B cell (primary cell): Measurements from ENCODE around the gene RAB7B. TPM values are rescaled to one million over a fixed set of nuclear protein-coding genes. Genes with fewer than 3 reads are reported as not detected.
A peak's percentile ranks its signal among the peaks of the same experiment; 100 is the strongest.

ENCODE experiments used
- ATAC-seq: fragments of 200-7000 bp; cut with Tn5 transposase; one replicate; pipeline ENCODE4 v1.10.0; 2021; ENCODE audit warnings: low read depth, mild to moderate bottlenecking, moderate number of reproducible peaks, moderate library complexity
- CTCF ChIA-PET: fragments of 350-600 bp; sonication (Branson Sonifier 250); formaldehyde crosslinking; loops from one replicate; lab custom pipeline; 2021; ENCODE audit warnings: antibody characterized with exemption, inconsistent platforms; lab: Charles Lee
- POLR2A ChIA-PET: fragments of 350-600 bp; sonication (Branson Sonifier 250); formaldehyde crosslinking; loops from one replicate; lab custom pipeline; 2021; ENCODE audit warnings: antibody characterized with exemption; lab: Charles Lee
- DNase-seq: peaks from one replicate; pipeline ENCODE4 v3.0.0; 2013
- H2AFZ ChIP-seq: 2 replicates; pipeline ENCODE4 v1.6.1; 2012; ENCODE audit warnings: mild to moderate bottlenecking, low read depth, low read length; ENCODE audit not compliant: insufficient read depth, poor library complexity, severe bottlenecking
- H3K27ac ChIP-seq, 2 donors: 1 replicate in 1 of 2; 2 replicates in 1 of 2; pipeline ENCODE4 v1.5.1; 2012 to 2013; ENCODE audit warnings: low read length in 2 of 2, mild to moderate bottlenecking in 2 of 2, moderate library complexity in 1 of 2
- H3K27me3 ChIP-seq, 4 experiments: fragments of 200-600 bp in 1 of 4; sonication (generic) in 1 of 4; replicated peaks in 1 of 4; 1 replicate in 2 of 4; 2 replicates in 2 of 4; pipeline versions ENCODE4 v1.6.1 to v1.7.0; 2013 to 2016; ENCODE audit warnings: low read length in 3 of 4, mild to moderate bottlenecking in 2 of 4, mixed read lengths in 1 of 4, moderate library complexity in 1 of 4; ENCODE audit not compliant: insufficient read depth in 4 of 4, control insufficient read depth in 3 of 4; ENCODE audit errors: control extremely low read depth in 1 of 4
- H3K36me3 ChIP-seq, 2 experiments: replicated peaks in 1 of 2; 1 replicate in 1 of 2; 2 replicates in 1 of 2; pipeline versions ENCODE4 v1.6.1 to v1.7.1; 2013; ENCODE audit warnings: low read length in 1 of 2; ENCODE audit not compliant: insufficient read depth in 2 of 2, control insufficient read depth in 1 of 2; ENCODE audit errors: control extremely low read depth in 1 of 2, extremely low read depth in 1 of 2
- H3K4me1 ChIP-seq, 2 donors: fragments of 200-600 bp in 1 of 2; sonication (generic) in 1 of 2; 1 replicate in 1 of 2; 2 replicates in 1 of 2; pipeline versions ENCODE4 v1.5.1 to v1.6.1; 2013 to 2017; ENCODE audit warnings: low read length in 2 of 2; ENCODE audit not compliant: control insufficient read depth in 2 of 2, insufficient read depth in 2 of 2
- H3K4me2 ChIP-seq: replicated peaks from 2 replicates; pipeline ENCODE3; 2012; ENCODE audit warnings: mild to moderate bottlenecking, low read depth, low read length; ENCODE audit not compliant: poor library complexity, severe bottlenecking
- H3K4me3 ChIP-seq, 5 experiments: fragments of 200-600 bp in 1 of 5; sonication (generic) in 1 of 5; 1 replicate in 3 of 5; 2 replicates in 2 of 5; pipeline versions ENCODE4 v1.5.1 to v1.7.0; 2011 to 2016; ENCODE audit warnings: low read length in 4 of 5, mild to moderate bottlenecking in 4 of 5, low read depth in 2 of 5, control low read depth in 1 of 5, moderate library complexity in 1 of 5; ENCODE audit not compliant: insufficient read depth in 1 of 5; ENCODE audit errors: control extremely low read depth in 1 of 5, extremely low read depth in 1 of 5
- H3K79me2 ChIP-seq: fragments of 200-600 bp; sonication (generic); one replicate; pipeline ENCODE4 v1.6.0; 2016; ENCODE audit warnings: low read length; ENCODE audit not compliant: control insufficient read depth, insufficient read depth
- H3K9ac ChIP-seq: fragments of 200-600 bp; sonication (generic); 2 replicates; pipeline ENCODE4 v1.6.1; 2017; ENCODE audit warnings: mild to moderate bottlenecking, low read length, moderate library complexity
- H3K9me3 ChIP-seq, 3 donors: one replicate each; pipeline versions ENCODE4 v1.6.1 to v1.7.1; 2013; ENCODE audit warnings: low read length in 2 of 3; ENCODE audit not compliant: control insufficient read depth in 2 of 3, insufficient read depth in 1 of 3; ENCODE audit errors: control extremely low read depth in 1 of 3
- H4K20me1 ChIP-seq: 2 replicates; pipeline ENCODE4 v1.6.0; 2012; ENCODE audit warnings: mild to moderate bottlenecking, low read length; ENCODE audit not compliant: insufficient read depth, control insufficient read depth, poor library complexity, severe bottlenecking
- H3K27ac Mint-ChIP-seq: one replicate; pipeline ENCODE4 v1.8.0; 2021; ENCODE audit warnings: mixed read lengths
- H3K27me3 Mint-ChIP-seq: one replicate; pipeline ENCODE4 v1.8.0; 2021; ENCODE audit warnings: mixed read lengths
- H3K4me1 Mint-ChIP-seq: one replicate; pipeline ENCODE4 v1.8.0; 2021; ENCODE audit warnings: mixed read lengths
- H3K4me3 Mint-ChIP-seq: one replicate; pipeline ENCODE4 v1.8.0; 2021; ENCODE audit warnings: mixed read lengths
- H3K9me3 Mint-ChIP-seq: one replicate; pipeline ENCODE4 v1.8.0; 2022; ENCODE audit warnings: mixed read lengths; ENCODE audit not compliant: insufficient read depth
- EZH2 ChIP-seq: IDR thresholded peaks from 2 replicates; pipeline ENCODE4 v1.6.1; 2012; ENCODE audit warnings: borderline replicate concordance, low read depth, mild to moderate bottlenecking, moderate library complexity, low read length; ENCODE audit not compliant: insufficient read depth, poor library complexity, severe bottlenecking
- WGBS: methylation state at CpG from one replicate; pipeline ENCODE4 v1.1.5; 2013; ENCODE audit warnings: missing lambda C conversion rate; ENCODE audit not compliant: insufficient coverage; 5-methylcytosine and 5-hydroxymethylcytosine counted together
- intact Hi-C: fragments of 100-400 bp; cut with micrococcal nuclease; formaldehyde crosslinking; loops from one replicate; pipeline ENCODE4 v1.10.0; 2022
- polyA plus RNA-seq: library from polyadenylated mRNA; depleted of rRNA; stranded (reverse); fragments of >200 nt; gene quantifications from 2 replicates; pipeline ENCODE4 v1.2.3, GENCODE V29; 2012
- total RNA-seq, 2 donors: library from RNA; stranded (reverse); fragments of 120-200 nt in 1 of 2; gene quantifications; 1 replicate in 1 of 2; 2 replicates in 1 of 2; pipeline versions ENCODE4 v1.2.3 to v1.2.4, GENCODE V29; 2013 to 2022
- TF ChIP-seq, protein P1 (sequence below): fragments of 200-600 bp; IDR thresholded peaks from one replicate; pipeline ENCODE4 v1.8.0; 2022; ENCODE audit warnings: antibody characterized with exemption, mild to moderate bottlenecking

The RAB7B gene
- total and polyA plus RNA-seq, 2 donors (not counting 1 experiment from before 2014, with no cell fraction given): not detected

GRCh38 chr1:205948886-205949285 is 54.3 kb downstream of the RAB7B start:
- no peak for ATAC-seq
- Histone ChIP-seq H4K20me1 (no peaks in the 10 kb centered on the region), H3K27me3 (peaks cover 0 to under 1% (median 0%) of the 10 kb centered on the region in 4 experiments), H3K4me1 (no peaks in the 10 kb centered on the region), H3K4me2 (no peak overlapping the region), H2AFZ (no peak overlapping the region), H3K79me2 (no peaks in the 10 kb centered on the region), H3K9ac (no peak overlapping the region), H3K4me3 (no peak overlapping the region), H3K27ac (no peak overlapping the region), H3K36me3 (no peaks in the 10 kb centered on the region), H3K9me3 (no peaks in the 10 kb centered on the region)
- no peaks in the 10 kb centered on the region for H3K4me1 Mint-ChIP-seq
- intact Hi-C loops: no loop called here
- H3K27ac Mint-ChIP-seq: no peak overlapping the region
- no peak for DNase-seq
- 100% methylated on average over 3 of the region's 3 CpGs for WGBS
- ChIA-PET POLR2A (no interaction called here), CTCF (no interaction called here)
- no peaks in the 10 kb centered on the region for H3K9me3 Mint-ChIP-seq
- no peak for TF ChIP-seq EZH2
- TF ChIP-seq, protein P1, sequence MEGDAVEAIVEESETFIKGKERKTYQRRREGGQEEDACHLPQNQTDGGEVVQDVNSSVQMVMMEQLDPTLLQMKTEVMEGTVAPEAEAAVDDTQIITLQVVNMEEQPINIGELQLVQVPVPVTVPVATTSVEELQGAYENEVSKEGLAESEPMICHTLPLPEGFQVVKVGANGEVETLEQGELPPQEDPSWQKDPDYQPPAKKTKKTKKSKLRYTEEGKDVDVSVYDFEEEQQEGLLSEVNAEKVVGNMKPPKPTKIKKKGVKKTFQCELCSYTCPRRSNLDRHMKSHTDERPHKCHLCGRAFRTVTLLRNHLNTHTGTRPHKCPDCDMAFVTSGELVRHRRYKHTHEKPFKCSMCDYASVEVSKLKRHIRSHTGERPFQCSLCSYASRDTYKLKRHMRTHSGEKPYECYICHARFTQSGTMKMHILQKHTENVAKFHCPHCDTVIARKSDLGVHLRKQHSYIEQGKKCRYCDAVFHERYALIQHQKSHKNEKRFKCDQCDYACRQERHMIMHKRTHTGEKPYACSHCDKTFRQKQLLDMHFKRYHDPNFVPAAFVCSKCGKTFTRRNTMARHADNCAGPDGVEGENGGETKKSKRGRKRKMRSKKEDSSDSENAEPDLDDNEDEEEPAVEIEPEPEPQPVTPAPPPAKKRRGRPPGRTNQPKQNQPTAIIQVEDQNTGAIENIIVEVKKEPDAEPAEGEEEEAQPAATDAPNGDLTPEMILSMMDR: no peak
- no peak overlapping the region for H3K4me3 Mint-ChIP-seq
- peaks cover 20% of the 10 kb centered on the region for H3K27me3 Mint-ChIP-seq

DNA sequence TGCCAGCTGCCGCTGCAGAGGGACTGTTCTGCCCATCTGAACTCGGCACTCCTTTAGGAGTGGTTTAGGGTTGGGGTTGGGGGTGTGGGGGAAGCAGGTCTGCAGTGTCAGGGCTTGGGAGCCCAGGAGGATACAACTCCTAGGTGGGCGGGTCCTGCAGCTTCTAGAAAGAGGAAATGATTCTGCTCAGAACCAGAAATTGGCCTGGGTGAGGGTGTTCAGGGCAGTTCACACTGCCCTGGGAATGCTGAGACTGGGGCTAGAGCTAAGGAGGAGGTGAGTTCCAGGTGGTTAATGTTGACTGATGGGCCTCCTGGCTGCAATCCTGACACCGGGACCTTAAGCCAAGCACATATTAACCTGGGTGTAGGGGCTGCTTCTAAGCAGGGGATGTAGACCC is 55.2 kb downstream of the RAB7B start:
- H3K27ac ChIP-seq: no peak overlapping the region
- H2AFZ ChIP-seq: no peak overlapping the region
- intact Hi-C loops: no loop called here
- peaks cover 0 to 4% (median 0%) of the 10 kb centered on the region in 4 experiments for H3K27me3 ChIP-seq
- H3K27ac Mint-ChIP-seq: peak overlapping the region; percentile 6
- ChIA-PET CTCF (interaction anchor here (2.1 kb wide), 1 partner anchor 30 kb away, joined by 5 read pairs; no protein-coding TSS in a partner anchor), POLR2A (no interaction called here)
- 80% methylated on average over 4 of the region's 4 CpGs for WGBS
- no peak overlapping the region for H3K4me3 Mint-ChIP-seq
- H3K79me2 ChIP-seq: no peaks in the 10 kb centered on the region
- no peaks in the 10 kb centered on the region for H3K4me1 Mint-ChIP-seq
- TF ChIP-seq EZH2: no peak
- TF ChIP-seq, protein P1: no peak
- no peaks in the 10 kb centered on the region for H4K20me1 ChIP-seq
- no peak overlapping the region for H3K4me2 ChIP-seq
- H3K4me1 ChIP-seq: no peaks in the 10 kb centered on the region
- H3K36me3 ChIP-seq: no peaks in the 10 kb centered on the region
- no peaks in the 10 kb centered on the region for H3K9me3 Mint-ChIP-seq
- H3K4me3 ChIP-seq: no peak overlapping the region
- H3K27me3 Mint-ChIP-seq: peaks cover 27% of the 10 kb centered on the region
- DNase-seq: no peak
- H3K9me3 ChIP-seq: no peaks in the 10 kb centered on the region
- no peak for ATAC-seq
- H3K9ac ChIP-seq: no peak overlapping the region
